GM08714 (cell line): ENCODE data around the gene UNC13A.

Experiments used
- H3K4me3 ChIP-seq: fragments of 200-500 bp; sonication (Bioruptor generic); 2 replicates; pipeline ENCODE4 v1.5.1; 2014; ENCODE audit warnings: mild to moderate bottlenecking, low read length, inconsistent platforms
- ZNF274 ChIP-seq: IDR thresholded peaks from 2 replicates; pipeline ENCODE4 v1.6.1; 2012; ENCODE audit warnings: mild to moderate bottlenecking, low read depth, low read length

The UNC13A gene

GRCh38 chr19:17641846-17642245, 46.3 kb downstream of the UNC13A start:
- no peak for TF ChIP-seq ZNF274

GRCh38 chr19:17641181-17641580, 47.0 kb downstream of the UNC13A start:
- H3K4me3 ChIP-seq = no peak overlapping the region
- no peak for TF ChIP-seq ZNF274

More at GRCh38 chr19:17641846-17642245, 46.3 kb downstream of the UNC13A start:
- no peak overlapping the region for H3K4me3 ChIP-seq

- no peak for TF ChIP-seq ZNF274
- H3K4me3 ChIP-seq = no peak overlapping the region
These were observed 54.5 kb downstream of the UNC13A start for GRCh38 chr19:17633700-17634099.

GRCh38 chr19:17632577-17632976, 55.6 kb downstream of the UNC13A start:
- H3K4me3 ChIP-seq = no peak overlapping the region
- no peak for TF ChIP-seq ZNF274

- no peak overlapping the region for H3K4me3 ChIP-seq
- no peak for TF ChIP-seq ZNF274
These were observed 58.4 kb downstream of the UNC13A start for GRCh38 chr19:17629760-17630159.

- TF ChIP-seq ZNF274 = no peak
- H3K4me3 ChIP-seq = no peak overlapping the region
These were observed 60.2 kb downstream of the UNC13A start for GRCh38 chr19:17627921-17628320.

- TF ChIP-seq ZNF274 = no peak
- H3K4me3 ChIP-seq = no peak overlapping the region
These were observed 61.0 kb downstream of the UNC13A start for GRCh38 chr19:17627161-17627560.

GRCh38 chr19:17626456-17627015, 61.6 kb downstream of the UNC13A start:
- TF ChIP-seq ZNF274 = no peak
- no peak overlapping the region for H3K4me3 ChIP-seq

- no peak for TF ChIP-seq ZNF274
- no peak overlapping the region for H3K4me3 ChIP-seq
These were observed 62.2 kb downstream of the UNC13A start for GRCh38 chr19:17625980-17626379.

- no peak for TF ChIP-seq ZNF274
These were observed 63.1 kb downstream of the UNC13A start for GRCh38 chr19:17625043-17625442.

GRCh38 chr19:17624314-17624991, 63.7 kb downstream of the UNC13A start:
- H3K4me3 ChIP-seq = no peak overlapping the region
- no peak for TF ChIP-seq ZNF274

More at GRCh38 chr19:17625043-17625442, 63.1 kb downstream of the UNC13A start:
- H3K4me3 ChIP-seq = no peak overlapping the region

GRCh38 chr19:17623224-17623935, 64.8 kb downstream of the UNC13A start:
- no peak overlapping the region for H3K4me3 ChIP-seq
- TF ChIP-seq ZNF274 = no peak

GRCh38 chr19:17620696-17621095, 67.5 kb downstream of the UNC13A start:
- no peak overlapping the region for H3K4me3 ChIP-seq
- no peak for TF ChIP-seq ZNF274

- no peak overlapping the region for H3K4me3 ChIP-seq
- no peak for TF ChIP-seq ZNF274
These were observed 69.2 kb downstream of the UNC13A start for GRCh38 chr19:17618936-17619335.

GRCh38 chr19:17618281-17618903, 69.8 kb downstream of the UNC13A start:
- no peak for TF ChIP-seq ZNF274
- no peak overlapping the region for H3K4me3 ChIP-seq

GRCh38 chr19:17617807-17618192, 70.4 kb downstream of the UNC13A start:
- H3K4me3 ChIP-seq = no peak overlapping the region
- no peak for TF ChIP-seq ZNF274
